Posterior cingulate gyrus (tissue), 11 donors: ENCODE data around the gene CC2D2A.
A peak's percentile ranks its signal among the peaks of the same experiment; 100 is the strongest.
"Not testable (repeated sequence)": the region's sequence is repeated elsewhere in the genome, so short reads cannot be mapped to it uniquely, and the experiment has no call there.

Source experiments
- DNase-seq, 10 donors: peaks; one replicate each; pipeline versions ENCODE4 v3.0.0 to v3.0.0-alpha.2; 2020 to 2021; ENCODE audit warnings: mixed read lengths in 3 of 10
- intact Hi-C: fragments of 100-400 bp; cut with DNase I; formaldehyde crosslinking; loops from one replicate; pipeline ENCODE4 v1.15.1; 2023

The CC2D2A gene

GRCh38 chr4:15507679-15508078, 38.0 kb downstream of the CC2D2A start:
- no peak for DNase-seq
- intact Hi-C loops, result no loop called here

- DNase-seq, result no peak
- intact Hi-C loops, result no loop called here
These were observed 41.3 kb downstream of the CC2D2A start for GRCh38 chr4:15510961-15511360.

GRCh38 chr4:15513545-15513944, 43.9 kb downstream of the CC2D2A start:
- intact Hi-C loops, result no loop called here
- DNase-seq, result no peak

GRCh38 chr4:15515106-15515505, 45.4 kb downstream of the CC2D2A start:
- DNase-seq, result no peak
- intact Hi-C loops, result no loop called here

- intact Hi-C loops, result no loop called here
- no peak for DNase-seq
These were observed 46.8 kb downstream of the CC2D2A start for GRCh38 chr4:15516494-15516893.

- not testable (repeated sequence) for DNase-seq
These were observed 48.0 kb downstream of the CC2D2A start for GRCh38 chr4:15517681-15518080.

GRCh38 chr4:15521442-15522039, 51.9 kb downstream of the CC2D2A start:
- no peak for DNase-seq
- intact Hi-C loops, result no loop called here

More at GRCh38 chr4:15517681-15518080, 48.0 kb downstream of the CC2D2A start:
- intact Hi-C loops, result not testable (repeated sequence)

GRCh38 chr4:15525080-15525479, 55.4 kb downstream of the CC2D2A start:
- intact Hi-C loops, result no loop called here
- DNase-seq, result no peak

GRCh38 chr4:15526924-15527592, 57.4 kb downstream of the CC2D2A start:
- intact Hi-C loops, result no loop called here
- DNase-seq, result no peak

GRCh38 chr4:15531792-15532191, 62.1 kb downstream of the CC2D2A start:
- intact Hi-C loops, result no loop called here
- no peak for DNase-seq

- intact Hi-C loops, result no loop called here
- no peak for DNase-seq
These were observed 64.1 kb downstream of the CC2D2A start for GRCh38 chr4:15533817-15534216.

GRCh38 chr4:15535599-15535998, 65.9 kb downstream of the CC2D2A start:
- intact Hi-C loops, result no loop called here

GRCh38 chr4:15536552-15537499, 67.1 kb downstream of the CC2D2A start:
- intact Hi-C loops, result no loop called here
- no peak for DNase-seq

More at GRCh38 chr4:15535599-15535998, 65.9 kb downstream of the CC2D2A start:
- DNase-seq, result no peak

- no peak for DNase-seq
- intact Hi-C loops, result no loop called here
These were observed 72.3 kb downstream of the CC2D2A start for GRCh38 chr4:15541941-15542340.

- intact Hi-C loops, result no loop called here
- no peak for DNase-seq
These were observed 73.1 kb downstream of the CC2D2A start for GRCh38 chr4:15542760-15543159.

GRCh38 chr4:15543537-15544247, 74.0 kb downstream of the CC2D2A start:
- intact Hi-C loops, result no loop called here
- peak in 1 of 10 donors; percentile 64 for DNase-seq

GRCh38 chr4:15544248-15544729, 74.6 kb downstream of the CC2D2A start:
- intact Hi-C loops, result no loop called here
- no peak for DNase-seq

GRCh38 chr4:15545371-15545770, 75.7 kb downstream of the CC2D2A start:
- intact Hi-C loops, result no loop called here
- DNase-seq, result no peak

- intact Hi-C loops, result no loop called here
- no peak for DNase-seq
These were observed 77.7 kb downstream of the CC2D2A start for GRCh38 chr4:15547392-15547791.

GRCh38 chr4:15550491-15550890, 80.8 kb downstream of the CC2D2A start:
- DNase-seq, result no peak
- intact Hi-C loops, result no loop called here
